GM21390 (cell line): ENCODE results near the gene ACMSD.

ENCODE experiments used
- ATAC-seq: cut with Tn5 transposase; IDR thresholded peaks from one replicate; pipeline ENCODE4 v1.9.1; 2021; ENCODE audit not compliant: unreplicated experiment

The ACMSD gene

DNA sequence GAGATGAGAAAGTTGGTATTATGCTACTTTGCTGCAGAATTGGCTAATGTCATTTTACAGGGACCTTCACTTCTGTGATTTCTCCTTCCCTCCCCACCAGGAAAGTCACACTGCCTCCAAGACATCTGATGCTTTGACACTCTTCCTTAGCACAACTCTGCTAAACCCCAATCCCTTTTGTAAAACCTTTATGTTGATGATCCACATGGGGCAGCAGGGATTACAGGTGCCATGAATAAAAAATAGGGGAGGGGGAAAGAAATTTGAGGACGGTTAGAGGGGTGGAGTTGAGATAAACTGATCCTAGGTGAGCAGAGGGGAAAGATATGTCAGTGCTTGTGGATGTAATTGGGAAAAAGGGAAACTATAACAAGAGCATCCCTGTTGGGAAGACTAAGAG is 106.6 kb downstream of the ACMSD start:
- ATAC-seq: no peak

DNA sequence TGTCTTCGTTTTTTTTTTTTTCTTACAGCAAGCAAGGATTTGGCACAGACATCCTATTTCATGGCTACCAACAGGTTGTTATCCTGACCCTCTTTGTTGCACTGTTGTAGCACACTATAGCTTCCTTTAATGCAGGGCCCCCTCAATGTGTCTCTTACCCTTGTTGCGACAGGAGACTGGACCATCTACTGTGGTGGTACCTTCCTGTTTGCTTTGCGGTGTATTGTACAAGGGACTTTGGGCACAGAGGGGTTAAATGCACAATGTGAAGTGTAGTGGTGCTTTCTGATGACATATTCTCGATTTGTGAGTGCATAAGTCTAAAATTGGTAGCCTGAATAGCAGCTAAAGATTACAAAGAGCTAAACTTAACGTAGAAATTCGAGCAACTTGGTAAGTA is 107.7 kb downstream of the ACMSD start:
- no peak for ATAC-seq

DNA sequence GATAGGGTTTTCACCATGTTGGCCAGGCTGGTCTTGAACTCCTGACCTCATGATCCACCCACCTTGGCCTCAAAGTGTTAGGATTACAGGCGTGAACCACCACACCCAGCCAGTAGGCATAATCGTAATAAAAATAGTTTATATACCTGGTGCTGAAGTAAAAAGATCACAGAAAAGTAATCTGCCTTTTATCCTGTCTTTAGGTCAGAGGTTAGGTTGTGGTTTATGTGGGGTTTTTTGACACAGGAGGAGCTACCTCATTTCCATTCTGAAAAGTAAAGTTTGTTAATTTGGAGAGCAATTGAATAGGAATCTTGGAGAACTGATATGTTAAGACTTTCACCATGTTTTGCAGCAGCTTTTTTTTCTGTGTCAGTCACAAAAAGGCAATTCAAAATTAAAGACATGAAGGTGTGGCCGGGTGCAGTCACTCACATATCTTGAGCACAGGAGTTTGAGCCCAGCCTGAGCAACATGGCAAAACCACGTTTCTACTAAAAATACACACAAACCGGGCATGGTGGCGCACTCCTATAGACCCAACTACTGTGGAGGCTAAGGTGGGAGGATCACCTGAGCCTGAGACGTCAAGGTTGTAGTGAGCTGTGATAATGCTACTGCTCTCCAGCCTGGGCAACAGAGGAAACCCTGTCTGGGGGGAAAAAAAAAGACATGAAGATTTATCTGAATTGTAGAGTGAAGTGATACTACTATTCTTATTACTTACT is 111.7 kb downstream of the ACMSD start:
- ATAC-seq: no peak

DNA sequence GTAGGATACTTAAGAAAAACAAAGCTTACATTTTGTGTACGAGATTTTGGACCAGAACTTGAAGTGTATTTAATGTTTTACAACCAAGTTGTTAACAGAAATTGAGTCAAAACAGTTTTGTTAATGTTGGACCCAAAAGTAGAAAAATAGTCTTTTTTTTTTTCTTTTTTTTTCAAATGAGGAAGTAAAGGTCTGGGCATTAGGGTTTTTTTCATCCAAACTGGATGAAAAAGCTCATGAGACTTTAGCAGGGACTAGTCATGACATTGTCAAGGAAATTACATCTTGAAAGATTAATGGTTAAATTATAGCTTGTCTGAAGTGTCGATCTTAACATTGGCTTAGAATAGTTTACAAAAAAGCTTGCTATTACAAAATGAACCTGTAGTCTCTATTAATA is 112.5 kb downstream of the ACMSD start:
- ATAC-seq: no peak
